ENCODE results near the gene CASP2.

DNA sequence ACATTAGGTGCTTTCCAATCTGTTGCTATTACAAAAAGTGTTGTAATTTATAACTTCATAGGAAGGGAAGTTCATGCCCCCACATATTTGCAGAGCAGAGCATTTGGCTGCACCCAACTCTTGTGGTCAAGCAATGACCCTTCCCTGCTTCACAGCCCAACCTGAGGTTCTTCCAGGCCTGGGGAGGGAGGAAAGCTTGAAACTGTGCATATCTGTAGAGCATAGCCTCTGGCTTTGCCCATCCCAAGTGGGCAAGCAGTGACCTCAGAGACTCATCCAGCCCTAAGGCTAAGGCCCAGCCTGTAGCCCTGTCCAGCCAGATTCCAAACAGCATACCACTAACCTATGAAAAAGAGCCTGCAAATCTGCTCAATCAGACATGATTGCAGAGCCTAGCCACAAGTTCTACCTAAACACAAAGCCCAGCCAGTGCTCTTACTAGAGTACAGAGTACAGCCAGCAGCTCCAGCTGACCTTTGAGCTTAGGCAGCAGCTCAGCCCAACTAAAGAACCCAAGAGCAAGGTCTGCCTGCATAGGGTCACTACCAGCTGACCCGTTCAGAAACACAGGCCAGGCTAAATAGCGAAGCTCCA, 39.3 kb upstream of the CASP2 start:
- TF ChIP-seq, protein P1, sequence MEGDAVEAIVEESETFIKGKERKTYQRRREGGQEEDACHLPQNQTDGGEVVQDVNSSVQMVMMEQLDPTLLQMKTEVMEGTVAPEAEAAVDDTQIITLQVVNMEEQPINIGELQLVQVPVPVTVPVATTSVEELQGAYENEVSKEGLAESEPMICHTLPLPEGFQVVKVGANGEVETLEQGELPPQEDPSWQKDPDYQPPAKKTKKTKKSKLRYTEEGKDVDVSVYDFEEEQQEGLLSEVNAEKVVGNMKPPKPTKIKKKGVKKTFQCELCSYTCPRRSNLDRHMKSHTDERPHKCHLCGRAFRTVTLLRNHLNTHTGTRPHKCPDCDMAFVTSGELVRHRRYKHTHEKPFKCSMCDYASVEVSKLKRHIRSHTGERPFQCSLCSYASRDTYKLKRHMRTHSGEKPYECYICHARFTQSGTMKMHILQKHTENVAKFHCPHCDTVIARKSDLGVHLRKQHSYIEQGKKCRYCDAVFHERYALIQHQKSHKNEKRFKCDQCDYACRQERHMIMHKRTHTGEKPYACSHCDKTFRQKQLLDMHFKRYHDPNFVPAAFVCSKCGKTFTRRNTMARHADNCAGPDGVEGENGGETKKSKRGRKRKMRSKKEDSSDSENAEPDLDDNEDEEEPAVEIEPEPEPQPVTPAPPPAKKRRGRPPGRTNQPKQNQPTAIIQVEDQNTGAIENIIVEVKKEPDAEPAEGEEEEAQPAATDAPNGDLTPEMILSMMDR (conservative IDR thresholded peaks at IDR 0.05 in 1 of 2, IDR thresholded peaks at IDR 0.05 in 1 of 2; ENCODE audit: low read depth in 1 of 2, low read length in 2 of 2): no peak
- no peak for TF ChIP-seq EZH2 (IDR thresholded peaks at IDR 0.05; ENCODE audit: low read length, missing control alignments)

All from fibroblast of lung (primary cell).